HG03039 (cell line): ENCODE data around the gene FBXW5.

ENCODE experiments used
- ATAC-seq: cut with Tn5 transposase; IDR thresholded peaks from one replicate; pipeline ENCODE4 v1.9.1; 2021; ENCODE audit warnings: mild to moderate bottlenecking, moderate library complexity; ENCODE audit not compliant: unreplicated experiment

Gene FBXW5, protein sequence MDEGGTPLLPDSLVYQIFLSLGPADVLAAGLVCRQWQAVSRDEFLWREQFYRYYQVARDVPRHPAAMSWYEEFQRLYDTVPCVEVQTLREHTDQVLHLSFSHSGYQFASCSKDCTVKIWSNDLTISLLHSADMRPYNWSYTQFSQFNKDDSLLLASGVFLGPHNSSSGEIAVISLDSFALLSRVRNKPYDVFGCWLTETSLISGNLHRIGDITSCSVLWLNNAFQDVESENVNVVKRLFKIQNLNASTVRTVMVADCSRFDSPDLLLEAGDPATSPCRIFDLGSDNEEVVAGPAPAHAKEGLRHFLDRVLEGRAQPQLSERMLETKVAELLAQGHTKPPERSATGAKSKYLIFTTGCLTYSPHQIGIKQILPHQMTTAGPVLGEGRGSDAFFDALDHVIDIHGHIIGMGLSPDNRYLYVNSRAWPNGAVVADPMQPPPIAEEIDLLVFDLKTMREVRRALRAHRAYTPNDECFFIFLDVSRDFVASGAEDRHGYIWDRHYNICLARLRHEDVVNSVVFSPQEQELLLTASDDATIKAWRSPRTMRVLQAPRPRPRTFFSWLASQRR

DNA sequence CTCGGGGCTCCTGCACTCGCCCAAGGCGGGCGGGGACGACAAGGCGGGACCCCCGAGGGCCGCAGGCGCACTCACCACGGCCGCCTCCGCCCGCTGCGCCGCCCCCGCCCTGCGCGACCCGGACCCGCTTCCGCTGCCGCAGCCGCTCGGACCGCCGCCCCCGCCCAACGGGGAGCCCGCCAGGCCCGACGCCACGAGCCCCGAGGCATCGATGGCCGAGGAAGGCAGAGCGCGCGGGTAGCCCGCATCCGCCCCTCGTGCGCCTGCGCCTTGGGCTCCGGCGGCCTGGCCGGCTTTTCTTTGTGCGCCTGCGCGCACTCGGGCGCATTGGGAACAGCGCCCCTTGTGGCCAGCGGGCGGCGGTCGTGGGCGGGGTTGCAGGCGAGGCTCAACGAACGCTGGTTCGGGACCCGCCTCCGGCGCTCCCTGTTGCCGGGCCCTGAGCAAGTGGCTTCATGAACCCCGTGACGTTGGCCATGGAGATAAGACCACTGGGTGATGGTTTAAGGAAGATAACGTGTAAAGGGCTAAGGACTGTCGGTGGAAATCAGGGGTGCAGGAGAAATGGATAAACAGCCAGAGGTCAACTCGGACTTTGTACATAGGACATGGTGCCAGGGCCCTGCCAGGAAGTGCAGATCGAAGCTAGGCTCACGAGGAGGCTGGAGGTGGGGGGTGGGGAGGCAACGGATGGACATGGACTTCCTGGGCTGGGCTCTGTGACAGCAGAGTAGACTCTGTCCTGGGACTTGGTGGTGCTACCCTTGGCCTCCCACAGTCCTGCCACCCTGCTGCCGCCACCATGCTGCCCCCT is at the start of gene FBXW5, which contains the start of gene C8G:
FBXW5 (minus strand) TSS at position 220 of the 814 bp plus-strand sequence. CDS start 655 bp downstream, outside the sequence.
C8G (plus strand) TSS at position 725 of the 814 bp plus-strand sequence; CDS start at position 803, 78 bp downstream.
- peak; percentile 76 for ATAC-seq

DNA sequence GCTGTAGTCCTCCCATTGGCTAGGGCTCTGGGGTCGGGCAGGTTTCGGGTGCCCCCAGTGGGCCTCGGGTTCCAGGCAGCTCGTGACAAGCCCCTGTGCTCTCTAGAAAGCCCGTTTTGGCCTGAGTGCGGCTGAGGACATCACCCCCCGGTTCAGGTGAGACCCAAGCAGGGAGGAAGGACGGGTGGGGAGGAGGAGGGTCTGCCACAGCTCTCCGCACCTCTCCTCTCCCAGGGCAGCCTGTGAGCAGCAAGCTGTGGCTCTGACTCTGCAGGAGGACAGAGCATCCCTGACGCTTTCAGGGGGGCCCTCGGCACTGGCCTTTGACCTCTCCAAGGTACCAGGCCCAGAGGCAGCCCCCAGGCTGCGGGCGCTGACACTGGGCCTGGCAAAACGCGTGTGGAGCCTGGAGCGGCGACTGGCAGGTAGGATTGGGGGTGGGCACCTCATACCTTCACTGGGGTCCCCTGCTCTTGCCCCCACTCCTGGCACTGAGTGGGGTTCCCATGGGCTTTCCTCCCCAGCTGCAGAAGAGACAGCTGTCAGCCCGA is 48.4 kb upstream of the FBXW5 start:
- no peak for ATAC-seq

- peak; percentile 72 for ATAC-seq
Measured at GRCh38 chr9:136991993-136992818, 47.7 kb upstream of the FBXW5 start, which contains the start of gene PAXX. Gene PAXX (plus strand): TSS chr9:136992422. CDS start chr9:136992444, 22 bp downstream.

- no peak for ATAC-seq
Measured at GRCh38 chr9:136990242-136990911, 45.8 kb upstream of the FBXW5 start.

GRCh38 chr9:136988872-136989271 is 44.3 kb upstream of the FBXW5 start:
- no peak for ATAC-seq

- ATAC-seq = no peak
Measured at GRCh38 chr9:136985853-136986252, 41.3 kb upstream of the FBXW5 start.

- ATAC-seq = no peak
Measured at GRCh38 chr9:136985027-136985602, 40.6 kb upstream of the FBXW5 start.

- no peak for ATAC-seq
Measured at GRCh38 chr9:136984464-136985026, 40.0 kb upstream of the FBXW5 start.

DNA sequence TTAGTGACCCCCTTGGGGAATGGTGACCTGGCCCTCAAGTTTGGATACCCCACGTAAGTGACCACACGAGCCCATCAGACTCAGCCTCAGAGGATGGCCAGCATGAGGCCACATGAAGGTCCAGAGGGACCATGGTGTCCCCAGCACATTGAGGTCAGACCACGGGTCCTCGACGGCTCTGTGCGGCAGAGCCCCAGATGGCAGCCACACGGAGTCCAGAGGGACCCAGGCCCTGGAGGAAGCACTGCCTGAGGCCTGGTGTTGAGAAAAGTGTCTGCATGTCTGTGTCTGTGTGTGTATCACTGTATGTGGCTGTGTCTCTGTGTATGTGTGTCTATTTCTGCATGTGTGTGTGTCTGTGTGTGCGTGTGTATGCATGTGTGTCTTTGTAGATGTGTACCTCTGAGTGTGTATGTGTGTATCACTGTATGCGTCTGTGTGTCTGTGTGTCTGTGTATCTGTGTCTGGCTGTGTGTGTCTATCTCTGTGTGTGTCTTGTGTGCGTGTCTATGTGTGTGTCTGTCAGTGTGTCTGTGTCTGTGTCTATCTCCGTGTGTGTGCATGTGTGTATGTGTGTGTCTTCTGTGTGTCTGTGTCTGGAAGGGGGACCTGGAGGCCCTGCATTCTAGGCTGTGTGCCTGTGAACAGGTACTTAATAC is 39.2 kb upstream of the FBXW5 start:
- no peak for ATAC-seq

DNA sequence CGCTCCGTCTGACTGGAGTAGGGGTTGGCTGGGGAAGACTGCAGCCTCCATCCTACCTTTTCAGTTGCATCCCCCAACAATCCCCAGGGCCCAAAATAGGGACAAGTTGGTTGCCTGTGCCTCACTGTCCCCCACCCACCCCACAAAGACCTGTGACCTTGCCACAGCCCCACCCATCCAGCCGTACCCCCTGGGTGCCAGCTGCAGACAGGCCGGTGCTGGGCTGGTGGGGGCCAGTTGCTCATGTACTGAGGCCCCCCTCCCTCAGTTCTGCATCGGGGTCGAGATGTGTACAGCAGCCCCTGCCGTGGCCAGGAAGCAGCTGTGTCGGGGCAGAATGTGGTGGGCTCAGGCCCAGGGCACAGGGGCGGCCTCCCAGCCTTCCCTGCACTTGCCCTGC is 38.6 kb upstream of the FBXW5 start:
- ATAC-seq = no peak

- ATAC-seq = no peak
Measured at GRCh38 chr9:136982232-136983051, 37.9 kb upstream of the FBXW5 start, which contains the start of gene LCNL1. Gene LCNL1 (plus strand): TSS chr9:136982993. CDS start chr9:136983587, 594 bp downstream.

- ATAC-seq = no peak
Measured at GRCh38 chr9:136981588-136982231, 37.2 kb upstream of the FBXW5 start.

- no peak for ATAC-seq
Measured at GRCh38 chr9:136980669-136981478, 36.3 kb upstream of the FBXW5 start.

DNA sequence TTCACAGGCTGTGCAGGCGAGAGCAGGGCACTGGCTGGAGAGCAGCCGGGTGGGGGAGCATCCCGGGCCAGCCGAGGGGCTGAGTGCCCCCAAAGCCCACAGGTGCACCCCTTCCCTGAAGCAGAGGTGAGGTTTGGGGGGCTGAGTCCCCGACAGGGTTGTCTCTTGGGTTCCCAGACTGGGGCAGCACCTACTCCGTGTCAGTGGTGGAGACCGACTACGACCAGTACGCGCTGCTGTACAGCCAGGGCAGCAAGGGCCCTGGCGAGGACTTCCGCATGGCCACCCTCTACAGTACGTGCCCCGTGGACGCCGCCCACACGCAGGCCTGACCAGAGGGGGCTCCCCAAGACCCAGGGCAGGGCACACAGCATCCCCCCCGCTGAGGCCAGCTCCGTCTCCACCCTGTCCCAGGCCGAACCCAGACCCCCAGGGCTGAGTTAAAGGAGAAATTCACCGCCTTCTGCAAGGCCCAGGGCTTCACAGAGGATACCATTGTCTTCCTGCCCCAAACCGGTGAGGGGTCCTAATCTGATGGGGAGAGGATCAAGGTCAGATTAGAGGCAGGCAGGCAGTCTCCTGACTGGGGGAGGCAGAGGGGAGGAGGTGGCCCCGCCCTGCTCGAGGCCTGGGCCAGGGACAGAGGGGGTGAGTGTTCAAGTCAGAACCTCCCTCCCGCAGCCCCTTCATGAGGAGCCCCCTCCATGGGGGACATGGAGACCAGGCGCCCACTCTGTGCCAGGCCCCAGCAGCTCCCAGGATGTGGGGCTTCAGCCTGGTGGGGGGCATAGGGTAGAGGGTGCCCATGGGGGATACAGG is 35.4 kb upstream of the FBXW5 start:
- no peak for ATAC-seq

DNA sequence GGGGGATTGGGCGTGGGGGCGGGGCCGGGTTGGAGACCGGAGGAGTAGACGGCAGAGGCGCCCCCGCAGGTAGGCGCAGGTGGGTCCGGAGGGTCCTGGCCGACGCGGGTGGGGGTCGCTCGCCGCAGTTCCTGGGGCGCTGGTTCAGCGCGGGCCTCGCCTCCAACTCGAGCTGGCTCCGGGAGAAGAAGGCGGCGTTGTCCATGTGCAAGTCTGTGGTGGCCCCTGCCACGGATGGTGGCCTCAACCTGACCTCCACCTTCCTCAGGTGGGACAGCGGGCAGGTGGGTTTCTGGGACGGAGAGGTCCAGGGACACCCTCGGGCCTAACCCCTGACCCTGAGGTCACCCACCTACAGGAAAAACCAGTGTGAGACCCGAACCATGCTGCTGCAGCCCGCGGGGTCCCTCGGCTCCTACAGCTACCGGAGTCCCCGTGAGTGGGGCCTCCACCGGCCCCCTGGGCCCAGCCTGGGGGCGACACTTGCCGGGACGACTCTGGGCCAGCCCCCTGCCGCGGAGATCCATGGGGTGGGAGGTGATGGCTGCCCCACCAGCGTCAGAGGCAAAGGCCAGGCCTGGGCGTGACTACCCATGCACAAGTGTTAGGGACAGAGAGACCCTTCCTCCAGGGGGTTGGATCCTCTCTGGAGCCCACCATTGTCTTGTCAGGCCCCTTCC is 34.5 kb upstream of the FBXW5 start:
- ATAC-seq = no peak
